Hepatocyte (in vitro differentiated cells): ENCODE results near the gene FHIP2A. TPM values are rescaled to one million over a fixed set of nuclear protein-coding genes. Genes with fewer than 3 reads are reported as not detected.
A peak's percentile ranks its signal among the peaks of the same experiment; 100 is the strongest.
"Not testable (repeated sequence)": the region's sequence is repeated elsewhere in the genome, so short reads cannot be mapped to it uniquely, and the experiment has no call there.

Experiments
- DNase-seq: peaks from one replicate; pipeline ENCODE4 v3.0.0-alpha.2; 2016; ENCODE audit warnings: low spot score
- H2AFZ ChIP-seq: fragments of 200-600 bp; sonication (generic); 2 replicates; pipeline ENCODE4 v1.6.0; 2016; ENCODE audit warnings: antibody characterized with exemption, mild to moderate bottlenecking
- H3K27ac ChIP-seq: fragments of 200-600 bp; sonication (generic); 2 replicates; pipeline ENCODE4 v1.5.1; 2016; ENCODE audit warnings: mild to moderate bottlenecking
- H3K27me3 ChIP-seq: fragments of 200-600 bp; sonication (generic); 2 replicates; pipeline ENCODE4 v1.6.1; 2016
- H3K36me3 ChIP-seq: fragments of 200-600 bp; sonication (generic); replicated peaks from 2 replicates; pipeline ENCODE4 v1.5.1; 2016; ENCODE audit warnings: low read depth; ENCODE audit not compliant: insufficient read depth
- H3K4me1 ChIP-seq: fragments of 200-600 bp; sonication (generic); 2 replicates; pipeline ENCODE4 v1.5.1; 2016; ENCODE audit warnings: mild to moderate bottlenecking, moderate library complexity; ENCODE audit not compliant: insufficient read depth
- H3K4me2 ChIP-seq: fragments of 200-600 bp; sonication (generic); 2 replicates; pipeline ENCODE4 v1.6.0; 2016
- H3K4me3 ChIP-seq: fragments of 200-600 bp; sonication (generic); 2 replicates; pipeline ENCODE4 v1.5.1; 2016; ENCODE audit warnings: mild to moderate bottlenecking
- H3K79me2 ChIP-seq: fragments of 200-600 bp; sonication (generic); 2 replicates; pipeline ENCODE4 v1.6.0; 2017; ENCODE audit warnings: mild to moderate bottlenecking
- H3K9me2 ChIP-seq: fragments of 200-600 bp; sonication (generic); replicated peaks from 2 replicates; pipeline ENCODE4 v1.6.0; 2017; ENCODE audit warnings: mild to moderate bottlenecking; ENCODE audit not compliant: insufficient read depth
- H3K9me3 ChIP-seq: fragments of 200-600 bp; sonication (generic); 2 replicates; pipeline ENCODE4 v1.5.1; 2016; ENCODE audit warnings: low read depth, mild to moderate bottlenecking
- H4K20me1 ChIP-seq: fragments of 200-600 bp; sonication (generic); 2 replicates; pipeline ENCODE4 v1.6.0; 2016; ENCODE audit warnings: mild to moderate bottlenecking; ENCODE audit not compliant: insufficient read depth, poor library complexity, severe bottlenecking
- EZH2 ChIP-seq: fragments of 200-600 bp; sonication (generic); IDR thresholded peaks from 2 replicates; pipeline ENCODE4 v1.6.1; 2016; ENCODE audit warnings: antibody characterized with exemption, mild to moderate bottlenecking, borderline replicate concordance
- EZH2phosphoT487 ChIP-seq: fragments of 200-600 bp; sonication (generic); IDR thresholded peaks from one replicate; pipeline ENCODE4 v1.6.1; 2018; ENCODE audit warnings: antibody characterized with exemption, mild to moderate bottlenecking, low read depth, moderate library complexity; ENCODE audit not compliant: unreplicated experiment, severe bottlenecking
- WGBS: methylation state at CpG from one replicate; pipeline ENCODE4 v1.1.6; 2016; ENCODE audit warnings: low lambda C conversion rate; ENCODE audit errors: missing lambda C conversion rate; 5-methylcytosine and 5-hydroxymethylcytosine counted together
- polyA plus RNA-seq: library from polyadenylated mRNA; unstranded; fragments of >200 nt; fragmentation: Nextera tagmentation; extraction: Ambion mirVana; gene quantifications from 2 replicates; pipeline ENCODE4 v1.2.1, GENCODE V29; 2016
- total RNA-seq: library from RNA; depleted of rRNA; stranded (reverse); fragments of >200 nt; gene quantifications from 2 replicates; pipeline ENCODE4 v1.2.3, GENCODE V29; 2014
- TF ChIP-seq, protein P1 (sequence below): fragments of 200-600 bp; sonication (generic); IDR thresholded peaks from 2 replicates; pipeline ENCODE4 v1.5.1; 2016; ENCODE audit warnings: antibody characterized with exemption, mild to moderate bottlenecking; ENCODE audit not compliant: poor library complexity

Gene FHIP2A
- total and polyA plus RNA-seq, 2 experiments from 2014 or later = 9.5 to 24.6 TPM

DNA sequence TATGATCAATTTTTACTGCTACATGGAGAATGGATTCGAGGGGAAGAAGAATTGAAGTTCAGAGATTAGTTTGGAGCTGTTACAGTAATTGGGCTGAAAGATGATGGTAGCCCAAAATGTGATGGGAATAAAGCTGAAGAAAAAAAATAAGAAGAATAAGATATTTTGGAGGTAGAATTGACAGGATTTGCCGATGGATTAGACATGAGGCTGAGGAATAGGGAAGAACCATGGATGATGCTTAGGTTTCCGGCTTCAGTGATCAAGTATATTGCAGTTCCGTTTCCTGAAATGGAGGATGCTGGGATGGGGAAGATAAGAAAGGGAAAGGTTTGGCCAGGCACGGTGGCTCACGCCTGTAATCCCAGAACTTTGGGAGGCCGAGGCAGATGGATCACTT lies 38.9 kb upstream of the FHIP2A start:
- H3K4me3 ChIP-seq = no peak overlapping the region
- H3K9me2 ChIP-seq = no peaks in the 10 kb centered on the region
- no peaks in the 10 kb centered on the region for H3K27me3 ChIP-seq
- DNase-seq = no peak
- no peaks in the 10 kb centered on the region for H3K9me3 ChIP-seq
- no peaks in the 10 kb centered on the region for H3K36me3 ChIP-seq
- H2AFZ ChIP-seq = no peak overlapping the region
- H3K79me2 ChIP-seq = no peaks in the 10 kb centered on the region
- peaks cover 9% of the 10 kb centered on the region for H3K4me1 ChIP-seq
- WGBS = 94% methylated on average over 7 of the region's 7 CpGs
- H4K20me1 ChIP-seq = no peaks in the 10 kb centered on the region
- TF ChIP-seq, protein P1, sequence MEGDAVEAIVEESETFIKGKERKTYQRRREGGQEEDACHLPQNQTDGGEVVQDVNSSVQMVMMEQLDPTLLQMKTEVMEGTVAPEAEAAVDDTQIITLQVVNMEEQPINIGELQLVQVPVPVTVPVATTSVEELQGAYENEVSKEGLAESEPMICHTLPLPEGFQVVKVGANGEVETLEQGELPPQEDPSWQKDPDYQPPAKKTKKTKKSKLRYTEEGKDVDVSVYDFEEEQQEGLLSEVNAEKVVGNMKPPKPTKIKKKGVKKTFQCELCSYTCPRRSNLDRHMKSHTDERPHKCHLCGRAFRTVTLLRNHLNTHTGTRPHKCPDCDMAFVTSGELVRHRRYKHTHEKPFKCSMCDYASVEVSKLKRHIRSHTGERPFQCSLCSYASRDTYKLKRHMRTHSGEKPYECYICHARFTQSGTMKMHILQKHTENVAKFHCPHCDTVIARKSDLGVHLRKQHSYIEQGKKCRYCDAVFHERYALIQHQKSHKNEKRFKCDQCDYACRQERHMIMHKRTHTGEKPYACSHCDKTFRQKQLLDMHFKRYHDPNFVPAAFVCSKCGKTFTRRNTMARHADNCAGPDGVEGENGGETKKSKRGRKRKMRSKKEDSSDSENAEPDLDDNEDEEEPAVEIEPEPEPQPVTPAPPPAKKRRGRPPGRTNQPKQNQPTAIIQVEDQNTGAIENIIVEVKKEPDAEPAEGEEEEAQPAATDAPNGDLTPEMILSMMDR = no peak
- TF ChIP-seq EZH2phosphoT487 (no peak), EZH2 (no peak)
- no peak overlapping the region for H3K27ac ChIP-seq
- no peak overlapping the region for H3K4me2 ChIP-seq

DNA sequence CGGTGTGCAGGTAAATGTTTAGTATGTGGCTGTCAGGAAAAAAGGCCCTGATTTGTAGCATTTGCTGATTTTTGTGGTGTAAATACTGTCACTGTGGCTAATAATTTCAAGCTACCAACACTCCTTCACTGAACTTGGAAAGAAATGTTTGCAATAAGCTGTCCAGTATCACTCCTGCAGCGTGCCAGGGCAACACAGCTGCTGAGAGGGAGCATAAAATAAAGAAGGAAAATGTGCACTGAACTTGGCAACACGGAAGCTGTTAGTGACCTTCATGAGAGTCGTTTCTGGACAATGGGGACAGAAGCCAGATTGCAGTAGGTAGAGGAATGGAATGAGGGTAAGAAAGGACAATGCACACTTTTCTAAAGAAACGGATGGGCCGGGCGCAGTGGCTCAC lies 37.9 kb upstream of the FHIP2A start:
- no peaks in the 10 kb centered on the region for H3K9me3 ChIP-seq
- TF ChIP-seq EZH2phosphoT487 (no peak), EZH2 (no peak)
- TF ChIP-seq, protein P1 = no peak
- H3K9me2 ChIP-seq = no peaks in the 10 kb centered on the region
- no peak overlapping the region for H3K27ac ChIP-seq
- no peak overlapping the region for H3K4me2 ChIP-seq
- H3K79me2 ChIP-seq = no peaks in the 10 kb centered on the region
- H3K4me1 ChIP-seq = peaks cover 9% of the 10 kb centered on the region
- 92% methylated on average over 7 of the region's 7 CpGs for WGBS
- H3K27me3 ChIP-seq = no peaks in the 10 kb centered on the region
- DNase-seq = no peak
- H4K20me1 ChIP-seq = no peaks in the 10 kb centered on the region
- H3K36me3 ChIP-seq = no peaks in the 10 kb centered on the region
- H3K4me3 ChIP-seq = no peak overlapping the region
- H2AFZ ChIP-seq = no peak overlapping the region

DNA sequence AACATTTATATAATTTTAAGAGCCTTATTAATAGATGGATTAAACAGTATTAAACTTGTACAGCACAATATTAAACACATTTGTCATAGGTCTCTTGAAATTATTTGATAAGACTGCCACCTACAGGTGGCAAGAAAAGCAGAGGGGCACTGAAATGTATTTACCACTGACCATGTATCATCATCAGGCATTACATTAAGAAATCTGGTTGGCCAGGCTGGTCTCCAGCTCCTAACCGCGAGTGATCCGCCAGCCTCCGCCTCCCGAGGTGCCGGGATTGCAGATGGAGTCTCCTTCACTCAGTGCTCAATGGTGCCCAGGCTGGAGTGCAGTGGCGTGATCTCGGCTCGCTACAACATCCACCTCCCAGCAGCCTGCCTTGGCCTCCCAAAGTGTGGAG lies 35.1 kb upstream of the FHIP2A start:
- H3K4me2 ChIP-seq, H3K4me1 ChIP-seq, H4K20me1 ChIP-seq, H3K79me2 ChIP-seq, H3K36me3 ChIP-seq, H3K27ac ChIP-seq, H3K4me3 ChIP-seq, H3K27me3 ChIP-seq, H3K9me2 ChIP-seq, H3K9me3 ChIP-seq, H2AFZ ChIP-seq: not testable (repeated sequence)
- TF ChIP-seq, protein P1 = peak; percentile 76
- peak; percentile 53 for DNase-seq
- 83% methylated on average over 6 of the region's 9 CpGs for WGBS

DNA sequence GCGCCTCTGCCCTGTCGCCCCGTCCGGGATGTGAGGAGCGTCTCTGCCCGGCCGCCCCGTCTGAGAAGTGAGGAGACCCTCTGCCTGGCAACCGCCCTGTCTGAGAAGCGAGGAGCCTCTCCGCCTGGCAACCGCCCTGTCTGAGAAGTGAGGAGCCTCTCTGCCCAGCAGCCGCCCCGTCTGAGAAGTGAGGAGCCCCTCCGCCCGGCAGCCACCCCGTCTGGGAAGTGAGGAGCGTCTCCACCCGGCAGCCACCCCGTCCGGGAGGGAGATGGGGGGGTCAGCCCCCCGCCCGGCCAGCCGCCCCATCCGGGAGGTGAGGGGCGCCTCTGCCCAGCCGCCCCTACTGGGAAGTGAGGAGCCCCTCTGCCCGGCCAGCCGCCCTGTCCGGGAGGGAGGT lies 34.4 kb upstream of the FHIP2A start:
- not testable (repeated sequence) for H3K4me3 ChIP-seq, H3K79me2 ChIP-seq, H3K4me2 ChIP-seq, H2AFZ ChIP-seq, DNase-seq, H3K27ac ChIP-seq, H3K9me3 ChIP-seq, H3K9me2 ChIP-seq, H4K20me1 ChIP-seq, H3K4me1 ChIP-seq, H3K27me3 ChIP-seq, H3K36me3 ChIP-seq
- 100% methylated on average over 3 of the region's 30 CpGs for WGBS
